Measurements from ENCODE around the gene RARA.

The RARA gene

GRCh38 chr17:40309031-40309948 lies at the start of gene RARA:
RARA (plus strand) TSS chr17:40309180; CDS start chr17:40331219, 22,039 bp downstream.
- DNase-seq (ENCODE audit: low read depth, low spot score): no peak

GRCh38 chr17:40259505-40259904 lies 49.5 kb upstream of the RARA start:
- DNase-seq (ENCODE audit: low read depth, low spot score): no peak

GRCh38 chr17:40260528-40260927 lies 48.5 kb upstream of the RARA start:
- no peak for DNase-seq (ENCODE audit: low read depth, low spot score)

- DNase-seq (ENCODE audit: low read depth, low spot score): no peak
Observed at GRCh38 chr17:40264458-40265185, 44.4 kb upstream of the RARA start.

- no peak for DNase-seq (ENCODE audit: low read depth, low spot score)
Observed at GRCh38 chr17:40265337-40265736, 43.6 kb upstream of the RARA start.

- no peak for DNase-seq (ENCODE audit: low read depth, low spot score)
Observed at GRCh38 chr17:40266882-40267281, 42.1 kb upstream of the RARA start.

- no peak for DNase-seq (ENCODE audit: low read depth, low spot score)
Observed at GRCh38 chr17:40268141-40268712, 40.8 kb upstream of the RARA start.

GRCh38 chr17:40278414-40278813 lies 30.6 kb upstream of the RARA start:
- no peak for DNase-seq (ENCODE audit: low read depth, low spot score)

- DNase-seq (ENCODE audit: low read depth, low spot score): no peak
Observed at GRCh38 chr17:40279402-40279801, 29.6 kb upstream of the RARA start.

- no peak for DNase-seq (ENCODE audit: low read depth, low spot score)
Observed at GRCh38 chr17:40281663-40282062, 27.3 kb upstream of the RARA start.

GRCh38 chr17:40283662-40284061 lies 25.3 kb upstream of the RARA start:
- DNase-seq (ENCODE audit: low read depth, low spot score): no peak

- no peak for DNase-seq (ENCODE audit: low read depth, low spot score)
Observed at GRCh38 chr17:40284085-40284713, 24.8 kb upstream of the RARA start.

- DNase-seq (ENCODE audit: low read depth, low spot score): no peak
Observed at GRCh38 chr17:40286473-40286872, 22.5 kb upstream of the RARA start.

GRCh38 chr17:40287159-40287493 lies 21.9 kb upstream of the RARA start:
- DNase-seq (ENCODE audit: low read depth, low spot score): no peak

- peak; percentile 98 for DNase-seq (ENCODE audit: low read depth, low spot score)
Observed at GRCh38 chr17:40287494-40288369, 21.2 kb upstream of the RARA start, which contains the start of gene CDC6. CDC6 (plus strand) TSS chr17:40287879; CDS start chr17:40289421, 1,542 bp downstream.

- DNase-seq (ENCODE audit: low read depth, low spot score): no peak
Observed at GRCh38 chr17:40290629-40291280, 18.2 kb upstream of the RARA start.

- no peak for DNase-seq (ENCODE audit: low read depth, low spot score)
Observed at GRCh38 chr17:40291281-40291664, 17.7 kb upstream of the RARA start.

- no peak for DNase-seq (ENCODE audit: low read depth, low spot score)
Observed at GRCh38 chr17:40293363-40293762, 15.6 kb upstream of the RARA start.

GRCh38 chr17:40295488-40296436 lies 13.2 kb upstream of the RARA start:
- DNase-seq (ENCODE audit: low read depth, low spot score): no peak

All from activated CD4-positive, CD25-positive, alpha-beta regulatory T cell treated with anti-CD3 and anti-CD28 coated beads, Interleukin-2, amount 50 U/mL, for 16 hours (primary cell).